IMR-90 (cell line): ENCODE measurements around the gene MAD2L2. TPM values are rescaled to one million over a fixed set of nuclear protein-coding genes. Genes with fewer than 3 reads are reported as not detected.
A peak's percentile ranks its signal among the peaks of the same experiment; 100 is the strongest.

Experiments
- ATAC-seq: fragments of 200-7000 bp; cut with Tn5 transposase; 2 replicates; pipeline ENCODE4 v1.9.1; 2020; ENCODE audit warnings: low read depth, mild to moderate bottlenecking, moderate library complexity
- BruUV-seq: library from RNA; stranded (reverse); fragments of 400-500 nt; replicated peaks from 2 replicates; lab custom pipeline; 2021; lab: Mats Ljungman, UMichigan
- CTCF ChIA-PET: fragments of 300-600 bp; formaldehyde crosslinking; extraction: SDS; loops from one replicate; lab custom pipeline; 2021; ENCODE audit warnings: antibody characterized with exemption; lab: Yijun Ruan, JAX
- POLR2A ChIA-PET: fragments of 300-600 bp; sonication (Branson Sonifier 250); formaldehyde crosslinking; loops from one replicate; lab custom pipeline; 2022; ENCODE audit warnings: antibody characterized with exemption; ENCODE audit not compliant: unreplicated experiment; lab: Charles Lee
- DNase-seq: peaks from one replicate; pipeline ENCODE4 v3.0.0; 2013
- H2AFZ ChIP-seq: replicated peaks from 2 replicates; pipeline ENCODE3; 2013; ENCODE audit warnings: low read length, mild to moderate bottlenecking; ENCODE audit not compliant: poor library complexity
- H2AK5ac ChIP-seq: 2 replicates; pipeline ENCODE4 v1.6.1; 2013; ENCODE audit warnings: low read depth, low read length, inconsistent platforms
- H2AK9ac ChIP-seq: replicated peaks from 2 replicates; pipeline ENCODE3; 2013; ENCODE audit warnings: mild to moderate bottlenecking, low read depth, low read length, moderate library complexity; ENCODE audit not compliant: poor library complexity
- H2BK120ac ChIP-seq: 2 replicates; pipeline ENCODE4 v1.6.1; 2013; ENCODE audit warnings: low read depth, low read length, inconsistent platforms
- H2BK15ac ChIP-seq: 3 replicates; pipeline ENCODE4 v1.6.1; 2013; ENCODE audit warnings: low read depth, low read length, inconsistent platforms
- H2BK20ac ChIP-seq: 2 replicates; pipeline ENCODE4 v1.6.1; 2013; ENCODE audit warnings: low read depth, mild to moderate bottlenecking, inconsistent platforms, low read length, moderate library complexity
- H2BK5ac ChIP-seq: 2 replicates; pipeline ENCODE4 v1.6.1; 2013; ENCODE audit warnings: mild to moderate bottlenecking, low read depth, low read length, inconsistent platforms; ENCODE audit not compliant: poor library complexity, severe bottlenecking
- H3K14ac ChIP-seq: replicated peaks from 2 replicates; pipeline ENCODE4 v1.6.1; 2013; ENCODE audit warnings: low read depth, low read length, inconsistent platforms
- H3K18ac ChIP-seq: 2 replicates; pipeline ENCODE4 v1.6.1; 2013; ENCODE audit warnings: low read depth, low read length, control low read depth
- H3K23ac ChIP-seq: 2 replicates; pipeline ENCODE4 v1.6.1; 2013; ENCODE audit warnings: low read depth, low read length, inconsistent platforms
- H3K27ac ChIP-seq: 2 replicates; pipeline ENCODE4 v1.5.1; 2013; ENCODE audit warnings: mild to moderate bottlenecking, control low read depth, low read length; ENCODE audit not compliant: insufficient read depth
- H3K27me3 ChIP-seq: 2 replicates; pipeline ENCODE4 v1.6.1; 2013; ENCODE audit warnings: low read length; ENCODE audit not compliant: control insufficient read depth, insufficient read depth
- H3K36me3 ChIP-seq: 2 replicates; pipeline ENCODE4 v1.6.1; 2013; ENCODE audit warnings: low read length, mixed read lengths; ENCODE audit not compliant: control insufficient read depth, insufficient read depth
- H3K4ac ChIP-seq: 2 replicates; pipeline ENCODE4 v1.6.1; 2013; ENCODE audit warnings: low read depth, low read length, inconsistent platforms
- H3K4me1 ChIP-seq: 2 replicates; pipeline ENCODE4 v1.6.1; 2013; ENCODE audit warnings: low read length, mixed read lengths; ENCODE audit not compliant: control insufficient read depth, insufficient read depth
- H3K4me2 ChIP-seq: 2 replicates; pipeline ENCODE4 v1.6.1; 2013; ENCODE audit warnings: low read depth, mild to moderate bottlenecking, control low read depth, low read length, moderate library complexity
- H3K4me3 ChIP-seq: 2 replicates; pipeline ENCODE4 v1.5.1; 2013; ENCODE audit warnings: low read depth, mild to moderate bottlenecking, control low read depth, low read length, moderate library complexity; ENCODE audit not compliant: insufficient read depth
- H3K56ac ChIP-seq: 2 replicates; pipeline ENCODE4 v1.6.1; 2013; ENCODE audit warnings: low read length, inconsistent platforms; ENCODE audit not compliant: insufficient read depth; ENCODE audit errors: extremely low read depth
- H3K79me1 ChIP-seq, 2 experiments: 2 replicates each; pipeline ENCODE4 v1.6.1; 2013; ENCODE audit warnings: low read length in 2 of 2, inconsistent platforms in 1 of 2, low read depth in 1 of 2
- H3K9ac ChIP-seq: 2 replicates; pipeline ENCODE4 v1.6.1; 2013; ENCODE audit warnings: low read depth, low read length, control low read depth
- H3K9me1 ChIP-seq: 2 replicates; pipeline ENCODE4 v1.6.1; 2013; ENCODE audit warnings: low read length, inconsistent platforms; ENCODE audit not compliant: insufficient read depth
- H3K9me3 ChIP-seq: 2 replicates; pipeline ENCODE4 v1.6.1; 2013; ENCODE audit warnings: low read length; ENCODE audit not compliant: control insufficient read depth, insufficient read depth
- H4K20me1 ChIP-seq: 2 replicates; pipeline ENCODE4 v1.6.1; 2013; ENCODE audit warnings: low read length, inconsistent platforms; ENCODE audit not compliant: insufficient read depth
- H4K5ac ChIP-seq: 2 replicates; pipeline ENCODE4 v1.6.1; 2013; ENCODE audit warnings: mild to moderate bottlenecking, low read depth, low read length, control low read depth
- H4K8ac ChIP-seq, 2 experiments: 2 replicates each; pipeline ENCODE4 v1.6.1; 2013; ENCODE audit warnings: low read depth in 2 of 2, low read length in 2 of 2, control low read depth in 1 of 2, inconsistent platforms in 1 of 2
- H4K91ac ChIP-seq: 2 replicates; pipeline ENCODE4 v1.6.1; 2013; ENCODE audit warnings: low read depth, low read length, inconsistent platforms; ENCODE audit not compliant: insufficient read depth
- CTCF ChIP-seq: conservative IDR thresholded peaks from 2 replicates; pipeline ENCODE4 v1.5.1; 2012; ENCODE audit warnings: mild to moderate bottlenecking, low read depth, low read length, improper control_type of control experiment
- MAFK ChIP-seq: IDR thresholded peaks from 2 replicates; pipeline ENCODE4 v1.6.1; 2012; ENCODE audit warnings: low read depth, low read length, improper control_type of control experiment
- MAZ ChIP-seq: IDR thresholded peaks from 2 replicates; pipeline ENCODE4 v1.6.1; 2012; ENCODE audit warnings: low read depth, mild to moderate bottlenecking, low read length, improper control_type of control experiment, moderate library complexity, borderline replicate concordance
- RAD21 ChIP-seq: IDR thresholded peaks from 2 replicates; pipeline ENCODE4 v1.6.1; 2012; ENCODE audit warnings: low read length, improper control_type of control experiment
- SMC3 ChIP-seq: fragments of 150-350 bp; IDR thresholded peaks from 2 replicates; pipeline ENCODE4 v1.6.1; 2016; ENCODE audit warnings: low read depth, mild to moderate bottlenecking, antibody characterized with exemption, low read length, moderate library complexity
- WGBS, 2 experiments: methylation state at CpG; one replicate each; pipeline versions ENCODE4 v1.1.5 to v1.1.7; 2013; ENCODE audit warnings: missing lambda C conversion rate in 2 of 2; ENCODE audit not compliant: insufficient read length in 1 of 2; ENCODE audit errors: extremely low coverage in 2 of 2; 5-methylcytosine and 5-hydroxymethylcytosine counted together
- dilution Hi-C: fragments of 300-500 bp; cut with HindIII; formaldehyde crosslinking; loops from one replicate; pipeline ENCODE4 v1.14.3; 2018; ENCODE audit warnings: low sequenced_read_pairs; ENCODE audit not compliant: unreplicated experiment
- in situ Hi-C: fragments of 300-500 bp; cut with MboI; formaldehyde crosslinking; loops from 3 replicates; pipeline ENCODE4 v1.14.3; 2019; ENCODE audit warnings: low sequenced_read_pairs, inconsistent platforms, mixed read lengths
- intact Hi-C: fragments of 100-400 bp; cut with micrococcal nuclease; formaldehyde crosslinking; loops from 2 replicates; pipeline ENCODE4 v1.10.0; 2022
- polyA plus RNA-seq, 3 experiments: library from polyadenylated mRNA; depleted of rRNA; stranded (reverse); fragments of >200 nt; gene quantifications; 2 replicates each; pipeline ENCODE4 v1.2.3, GENCODE V29; 2012; ENCODE audit warnings: low replicate concordance in 1 of 3
- total RNA-seq: library from RNA; depleted of rRNA; stranded (reverse); fragments of >200 nt; gene quantifications from 2 replicates; pipeline ENCODE4 v1.2.3, GENCODE V29; 2012

The MAD2L2 gene
- total and polyA plus RNA-seq, 2 of the 4 experiments (the other 2 are of a cell fraction): 44.6 to 70.9 TPM

GRCh38 chr1:11650331-11650991 lies 30.5 kb downstream of the MAD2L2 start:
- dilution Hi-C loops: no loop called here
- H2AK5ac ChIP-seq: no peak overlapping the region
- no peak overlapping the region for H3K4me3 ChIP-seq
- peak overlapping the region; percentile 50 for H2AK9ac ChIP-seq
- no peaks in the 10 kb centered on the region for H3K9me3 ChIP-seq
- ATAC-seq (peak; percentile 58), DNase-seq (peak; percentile 49)
- H3K18ac ChIP-seq: no peak overlapping the region
- H3K14ac ChIP-seq: no peak overlapping the region
- H4K8ac ChIP-seq: no peak overlapping the region
- no peak overlapping the region for H4K91ac ChIP-seq
- TF ChIP-seq CTCF (peak; percentile 75), MAFK (no peak), SMC3 (peak; percentile 66), RAD21 (peak; percentile 71), MAZ (peak; percentile 64; the same call in 1 of the 2 replicates)
- no peak overlapping the region for H2BK20ac ChIP-seq
- no peak overlapping the region for H3K9ac ChIP-seq
- H2BK5ac ChIP-seq: no peak overlapping the region
- no peak overlapping the region for H3K27ac ChIP-seq
- no peak overlapping the region for H4K5ac ChIP-seq
- H3K79me1 ChIP-seq: peaks cover 0 to 4% of the 10 kb centered on the region in 2 experiments; a peak in 1 of 4 replicates
- no TSS peak for BruUV-seq
- 10% methylated on average over 23 of the region's 47 CpGs; no CpG with 5 or more reads in 1 of the 2 experiments for WGBS, 2 experiments
- ChIA-PET POLR2A (no interaction called here), CTCF (interaction anchor here (0.5 to 1.7 kb wide), 4 partner anchors 17 to 618 kb away, joined by 3 to 9 read pairs (median 4); no protein-coding TSS in a partner anchor)
- H3K23ac ChIP-seq: no peak overlapping the region
- H2BK120ac ChIP-seq: no peak overlapping the region
- in situ Hi-C loops: no loop called here
- H2AFZ ChIP-seq: peak overlapping the region; percentile 88
- H2BK15ac ChIP-seq: no peak overlapping the region
- no peak overlapping the region for H3K56ac ChIP-seq
- no peaks in the 10 kb centered on the region for H3K9me1 ChIP-seq
- H3K4me2 ChIP-seq: peak overlapping the region; percentile 46; the same call in 1 of the 2 replicates
- peaks cover 24% of the 10 kb centered on the region for H3K27me3 ChIP-seq
- H3K4me1 ChIP-seq: no peaks in the 10 kb centered on the region; the same call in 1 of the 2 replicates
- H3K4ac ChIP-seq: no peak overlapping the region
- intact Hi-C loops: loop anchor here (10.0 kb wide), 1 partner anchor 254 kb away; no protein-coding TSS in a partner anchor
- no peaks in the 10 kb centered on the region for H3K36me3 ChIP-seq
- H4K20me1 ChIP-seq: no peaks in the 10 kb centered on the region; the same call in 1 of the 2 replicates
